Transverse colon (tissue), 4 donors: Measurements from ENCODE around the gene CTBP2. TPM values are rescaled to one million over a fixed set of nuclear protein-coding genes. Genes with fewer than 3 reads are reported as not detected.

Experiments
- DNase-seq: peaks from one replicate; pipeline ENCODE4 v3.0.0-alpha.2; 2019
- H3K27ac ChIP-seq, 4 donors: fragments of 200-600 bp; sonication (generic); 2 replicates each; pipeline ENCODE4 v1.5.1; 2016 to 2018; ENCODE audit warnings: inconsistent platforms in 4 of 4
- H3K27me3 ChIP-seq: fragments of 200-600 bp; sonication (generic); 2 replicates; pipeline ENCODE4 v1.5.1; 2017; ENCODE audit warnings: inconsistent platforms
- H3K36me3 ChIP-seq, 4 donors: fragments of 200-600 bp; sonication (generic); 2 replicates each; pipeline ENCODE4 v1.5.1; 2017 to 2019; ENCODE audit warnings: inconsistent platforms in 4 of 4
- H3K4me1 ChIP-seq, 4 donors: fragments of 200-600 bp; sonication (generic); 2 replicates each; pipeline ENCODE4 v1.5.1; 2017 to 2020; ENCODE audit warnings: inconsistent platforms in 4 of 4
- H3K4me3 ChIP-seq, 4 donors: fragments of 200-600 bp; sonication (generic); 1 replicate in 1 of 4; 2 replicates in 3 of 4; pipeline versions ENCODE4 v1.5.1 to v1.6.1; 2017 to 2019; ENCODE audit warnings: inconsistent platforms in 4 of 4
- H3K9me3 ChIP-seq, 2 donors: fragments of 200-600 bp; sonication (generic); 2 replicates each; pipeline ENCODE4 v1.5.1; 2017 to 2019; ENCODE audit warnings: inconsistent platforms in 2 of 2
- CTCF ChIP-seq, 5 experiments: fragments of 200-600 bp in 3 of 5; fragments of 450-650 bp in 2 of 5; sonication (generic) in 3 of 5; IDR thresholded peaks; 1 replicate in 2 of 5; 2 replicates in 3 of 5; pipeline ENCODE4 v1.5.1; 2016 to 2017; ENCODE audit warnings: antibody characterized with exemption in 5 of 5, inconsistent platforms in 3 of 5, mild to moderate bottlenecking in 2 of 5, moderate library complexity in 1 of 5
- EP300 ChIP-seq: sonication (generic); formaldehyde crosslinking; IDR thresholded peaks from one replicate; pipeline ENCODE4 v1.6.1; 2017; ENCODE audit warnings: antibody characterized with exemption, low read depth
- POLR2A ChIP-seq: fragments of 450-650 bp; IDR thresholded peaks from one replicate; pipeline ENCODE4 v1.6.1; 2016; ENCODE audit warnings: antibody characterized with exemption, mild to moderate bottlenecking, moderate library complexity
- POLR2AphosphoS5 ChIP-seq, 3 donors: sonication (generic); formaldehyde crosslinking; IDR thresholded peaks; one replicate each; pipeline ENCODE4 v1.6.1; 2016; ENCODE audit warnings: antibody characterized with exemption in 3 of 3
- WGBS, 2 donors: methylation state at CpG; one replicate each; pipeline ENCODE4 v1.1.5; 2018; ENCODE audit warnings: low coverage in 1 of 2; 5-methylcytosine and 5-hydroxymethylcytosine counted together
- in situ Hi-C, 4 donors: fragments of 200-750 bp; cut with MboI; loops; one replicate each; pipeline versions ENCODE4 v1.15.0 to v1.15.1; 2017; ENCODE audit warnings: low sequenced_read_pairs in 3 of 4, low pct_ligation_motif_present in 1 of 4, low pct_unique_long_range_greater_than_20kb in 1 of 4
- intact Hi-C: fragments of 100-400 bp; cut with DNase I; formaldehyde crosslinking; loops from one replicate; pipeline ENCODE4 v1.15.1; 2023; ENCODE audit warnings: low total_unique reads
- total RNA-seq, 4 donors: library from RNA; depleted of rRNA; stranded (reverse); fragments of >200 nt; gene quantifications; one replicate each; pipeline ENCODE4 v1.1.0, GENCODE V29; 2016

CTBP2 gene
- total RNA-seq, 4 donors from 2014 or later: 71.9 to 247 (median 98.4) TPM

- H3K27me3 ChIP-seq: no peaks in the 10 kb centered on the region
- no peaks in the 10 kb centered on the region for H3K36me3 ChIP-seq
- in situ Hi-C loops (no loop called here), intact Hi-C loops (no loop called here)
- peaks cover 12 to 55% (median 26%) of the 10 kb centered on the region in 4 donors for H3K4me1 ChIP-seq
- H3K27ac ChIP-seq: peak overlapping the region in 3 of 4 donors; percentile 38 to 42 (median 41)
- no peak for TF ChIP-seq CTCF (IDR thresholded peaks at IDR 0.05)
- TF ChIP-seq POLR2AphosphoS5 (IDR thresholded peaks at IDR 0.05): peak in 1 of 3 donors; percentile 40
- no peak for TF ChIP-seq EP300
- TF ChIP-seq POLR2A: no peak
- H3K9me3 ChIP-seq: no peaks in the 10 kb centered on the region
- WGBS, 2 donors: 79% methylated on average over 2 of the region's 2 CpGs
- no peak for DNase-seq
- H3K4me3 ChIP-seq: no peak overlapping the region
Measured at GRCh38 chr10:124944982-124945381, 215.4 kb downstream of the CTBP2 start.

GRCh38 chr10:124943301-124944092, 216.9 kb downstream of the CTBP2 start:
- no peak for TF ChIP-seq CTCF (IDR thresholded peaks at IDR 0.05)
- peak in 2 of 3 donors; percentile 61 to 62 for TF ChIP-seq POLR2AphosphoS5 (IDR thresholded peaks at IDR 0.05)
- Histone ChIP-seq H3K4me3 (no peak overlapping the region), H3K27me3 (no peaks in the 10 kb centered on the region), H3K9me3 (no peaks in the 10 kb centered on the region), H3K4me1 (peaks cover 12 to 60% (median 30%) of the 10 kb centered on the region in 4 donors), H3K27ac (peak overlapping the region; percentile 0 to 52 (median 42)), H3K36me3 (no peaks in the 10 kb centered on the region)
- intact Hi-C loops (no loop called here), in situ Hi-C loops (no loop called here)
- DNase-seq: no peak
- WGBS, 2 donors: 67 to 74% methylated on average over 9 of the region's 9 CpGs

GRCh38 chr10:124942317-124943169, 217.8 kb downstream of the CTBP2 start:
- WGBS, 2 donors: 67 to 70% methylated on average over 8 to 11 of the region's 11 CpGs
- TF ChIP-seq CTCF (IDR thresholded peaks at IDR 0.05): no peak
- no peak for TF ChIP-seq POLR2AphosphoS5 (IDR thresholded peaks at IDR 0.05)
- no peak for TF ChIP-seq EP300
- TF ChIP-seq POLR2A: no peak
- Histone ChIP-seq H3K4me3 (no peak overlapping the region), H3K9me3 (no peaks in the 10 kb centered on the region), H3K36me3 (no peaks in the 10 kb centered on the region), H3K27me3 (no peaks in the 10 kb centered on the region), H3K4me1 (peaks cover 12 to 60% (median 30%) of the 10 kb centered on the region in 4 donors), H3K27ac (peak overlapping the region in 3 of 4 donors; percentile 42 to 52 (median 42))
- no peak for DNase-seq
- in situ Hi-C loops (no loop called here), intact Hi-C loops (no loop called here)

- in situ Hi-C loops (no loop called here), intact Hi-C loops (no loop called here)
- no peaks in the 10 kb centered on the region for H3K36me3 ChIP-seq
- no peak within 1 kb of the TSS for H3K4me3 ChIP-seq
- H3K4me1 ChIP-seq: peaks cover 12 to 53% (median 27%) of the 10 kb centered on the region in 4 donors
- H3K9me3 ChIP-seq: no peaks in the 10 kb centered on the region
- peak within 1 kb of the TSS in 3 of 4 donors; percentile 42 to 52 (median 42) for H3K27ac ChIP-seq
- DNase-seq: no peak
- WGBS, 2 donors: 90 to 91% methylated on average over 4 of the region's 4 CpGs
- no peaks in the 10 kb centered on the region for H3K27me3 ChIP-seq
- TF ChIP-seq POLR2AphosphoS5 (IDR thresholded peaks at IDR 0.05) (no peak), EP300 (no peak), POLR2A (no peak), CTCF (IDR thresholded peaks at IDR 0.05) (no peak)
Measured at GRCh38 chr10:124941823-124942222, 218.5 kb downstream of the CTBP2 start, which contains the start of gene ZRANB1. Gene ZRANB1 (plus strand): TSS chr10:124942123. CDS start chr10:124942494, 371 bp downstream.
